Heart left ventricle (tissue), 16 donors: Measurements from ENCODE around the gene CHD5. TPM values are rescaled to one million over a fixed set of nuclear protein-coding genes. Genes with fewer than 3 reads are reported as not detected.

ENCODE experiments used
- ATAC-seq, 4 donors: fragments of 200-7000 bp; cut with Tn5 transposase; one replicate each; pipeline ENCODE4 v1.9.1; 2020 to 2022; ENCODE audit warnings: moderate library complexity in 4 of 4, mild to moderate bottlenecking in 3 of 4, moderate number of reproducible peaks in 1 of 4
- DNase-seq, 5 donors: peaks; one replicate each; pipeline ENCODE4 v3.0.0-alpha.2; 2020
- H3K27ac ChIP-seq, 12 donors: fragments of 200-600 bp; sonication (generic) in 4 of 12; one replicate each; pipeline versions ENCODE4 v1.5.0 to v1.8.0; 2016 to 2022; ENCODE audit warnings: mild to moderate bottlenecking in 2 of 12
- H3K27me3 ChIP-seq, 9 donors: fragments of 200-600 bp; sonication (generic) in 2 of 9; one replicate each; pipeline versions ENCODE4 v1.5.1 to v1.8.0; 2016 to 2022; ENCODE audit warnings: mild to moderate bottlenecking in 3 of 9
- H3K36me3 ChIP-seq, 9 donors: fragments of 200-600 bp; sonication (generic) in 2 of 9; one replicate each; pipeline versions ENCODE4 v1.5.0 to v1.8.0; 2018 to 2022; ENCODE audit warnings: mild to moderate bottlenecking in 2 of 9
- H3K4me1 ChIP-seq, 12 donors: fragments of 200-600 bp; sonication (generic) in 4 of 12; one replicate each; pipeline versions ENCODE4 v1.5.0 to v1.8.0; 2016 to 2022; ENCODE audit warnings: mild to moderate bottlenecking in 3 of 12
- H3K4me3 ChIP-seq, 12 donors: fragments of 200-600 bp; sonication (generic) in 4 of 12; one replicate each; pipeline versions ENCODE4 v1.5.0 to v1.8.0; 2017 to 2022; ENCODE audit warnings: mild to moderate bottlenecking in 9 of 12, moderate library complexity in 4 of 12
- H3K9me3 ChIP-seq, 12 donors: fragments of 200-600 bp; sonication (generic) in 4 of 12; one replicate each; pipeline versions ENCODE4 v1.5.0 to v1.8.0; 2016 to 2022; ENCODE audit warnings: mild to moderate bottlenecking in 1 of 12
- POLR2A ChIP-seq, 2 donors: fragments of 450-650 bp; IDR thresholded peaks; one replicate each; pipeline ENCODE4 v1.6.1; 2017; ENCODE audit warnings: antibody characterized with exemption in 2 of 2, mild to moderate bottlenecking in 2 of 2, moderate library complexity in 2 of 2
- WGBS, 4 donors: extraction: QIAGEN DNeasy Blood & Tissue Kit in 2 of 4; methylation state at CpG; one replicate each; pipeline versions ENCODE4 v1.1.5 to v1.1.7; 2013 to 2018; 5-methylcytosine and 5-hydroxymethylcytosine counted together
- intact Hi-C, 10 donors: fragments of 100-400 bp; cut with DNase I; formaldehyde crosslinking; loops; one replicate each; pipeline versions ENCODE4 v1.11.1 to v1.14.2; 2022
- polyA plus RNA-seq, 2 donors: library from polyadenylated mRNA; stranded (reverse); fragments of 200-250 nt; gene quantifications; one replicate each; pipeline ENCODE4 v1.2.3, GENCODE V29; 2013
- total RNA-seq, 9 donors: library from RNA; depleted of rRNA in 2 of 9; stranded (reverse); fragments of >200 nt in 2 of 9; fragmentation: NEBNext Ultra II Directional in 3 of 9; extraction: Animal tissue kit (Norgen Biotek cat#: 25700) in 3 of 9; gene quantifications; one replicate each; pipeline versions ENCODE4 v1.1.0 to v1.2.4, GENCODE V29; 2016 to 2023
- TF ChIP-seq, protein P1 (sequence below), 12 donors: fragments of 200-600 bp; sonication (generic) in 4 of 12; IDR thresholded peaks; one replicate each; pipeline versions ENCODE4 v1.5.0 to v1.8.0; 2018 to 2022; ENCODE audit warnings: antibody characterized with exemption in 12 of 12, mild to moderate bottlenecking in 5 of 12
- donor health status: ischemic (EF 13 %, LVEDD 7.1; RV severe dilation, severe dysfunction).
- donor health status: healthy with polysubstance abuse.
- donor health status: DM: no; HTN: yes; CAD: no.
- donor health status: DM: no; HTN: no; CAD: no.
- donor health status: ischemic (EF 25% LVEDD 6.9; RV normal size, moderate dysfunction).
- donor health status: ischemic (EF 25% LVEDD 5.7; RV mildly dilated, moderate dysfunction).
- donor health status: healthy.
- donor health status: DM: yes; HTN: yes; CAD: no.
- donor health status: ischemic (EF 35%, LVEDD 5.7; RV mildly dilated, moderate dysfunction).
- donor health status: nonischemic (EF 11% LVEDD 7.7; RV severe dilation, severe dysfunction).
- donor health status: DM: yes; HTN: yes; CAD: no.
- donor health status: PGD.
- donor health status: ischemic (EF 29% LVEDD 5.4; RV normal size, mild dysfunction).
- donor health status: nonischemic (EF 23%, LVEDD 6.1; RV moderate dilation, normal function).

Gene CHD5
- total and polyA plus RNA-seq, 11 donors = 0.07 to 1.3 (median 0.22) TPM; not detected in 2

DNA sequence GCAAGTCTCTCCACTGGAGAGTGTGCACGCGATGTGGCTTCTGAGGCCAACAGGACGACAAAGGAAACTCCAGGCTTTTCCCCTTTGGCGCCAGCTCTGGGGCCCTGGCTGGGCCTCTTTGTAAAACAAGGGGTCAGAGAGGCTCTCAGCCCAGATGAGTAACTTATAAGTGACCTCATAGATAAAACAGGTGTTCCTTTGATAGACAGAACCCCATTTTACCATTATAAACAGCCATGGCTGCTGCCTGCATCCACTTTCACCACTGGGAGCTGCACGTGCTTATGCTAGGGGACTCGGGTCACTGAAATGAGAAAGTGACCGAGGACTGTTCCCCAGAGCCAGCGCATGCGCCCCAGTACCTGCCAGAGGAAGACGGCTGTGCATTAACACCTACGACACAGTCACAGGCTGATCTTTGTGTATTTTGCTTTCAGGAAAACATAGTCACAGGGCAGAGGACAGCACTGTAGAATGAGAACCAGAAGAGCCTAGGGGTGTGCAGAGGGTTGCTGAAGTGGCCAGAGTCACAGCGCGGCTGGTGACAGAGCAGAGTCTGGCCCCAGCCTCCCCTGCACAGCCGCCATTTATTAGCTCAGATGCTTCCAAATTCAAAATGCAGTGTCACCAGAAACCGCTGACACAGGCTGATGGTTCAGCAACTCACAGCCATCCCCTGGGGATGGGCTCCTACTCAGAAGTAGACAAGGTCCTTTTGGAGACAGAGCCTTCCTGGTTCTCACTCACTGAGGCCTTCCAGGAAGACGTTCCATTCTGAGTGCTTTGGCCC lies 38.4 kb upstream of the CHD5 start:
- intact Hi-C loops = no loop called here
- peaks cover 0 to 80% (median 28%) of the 10 kb centered on the region in 9 donors for H3K36me3 ChIP-seq
- 76 to 82% (median 79%) methylated on average over 16 of the region's 16 CpGs for WGBS, 4 donors
- no peaks in the 10 kb centered on the region for H3K9me3 ChIP-seq
- H3K4me3 ChIP-seq = no peak overlapping the region
- TF ChIP-seq, protein P1, sequence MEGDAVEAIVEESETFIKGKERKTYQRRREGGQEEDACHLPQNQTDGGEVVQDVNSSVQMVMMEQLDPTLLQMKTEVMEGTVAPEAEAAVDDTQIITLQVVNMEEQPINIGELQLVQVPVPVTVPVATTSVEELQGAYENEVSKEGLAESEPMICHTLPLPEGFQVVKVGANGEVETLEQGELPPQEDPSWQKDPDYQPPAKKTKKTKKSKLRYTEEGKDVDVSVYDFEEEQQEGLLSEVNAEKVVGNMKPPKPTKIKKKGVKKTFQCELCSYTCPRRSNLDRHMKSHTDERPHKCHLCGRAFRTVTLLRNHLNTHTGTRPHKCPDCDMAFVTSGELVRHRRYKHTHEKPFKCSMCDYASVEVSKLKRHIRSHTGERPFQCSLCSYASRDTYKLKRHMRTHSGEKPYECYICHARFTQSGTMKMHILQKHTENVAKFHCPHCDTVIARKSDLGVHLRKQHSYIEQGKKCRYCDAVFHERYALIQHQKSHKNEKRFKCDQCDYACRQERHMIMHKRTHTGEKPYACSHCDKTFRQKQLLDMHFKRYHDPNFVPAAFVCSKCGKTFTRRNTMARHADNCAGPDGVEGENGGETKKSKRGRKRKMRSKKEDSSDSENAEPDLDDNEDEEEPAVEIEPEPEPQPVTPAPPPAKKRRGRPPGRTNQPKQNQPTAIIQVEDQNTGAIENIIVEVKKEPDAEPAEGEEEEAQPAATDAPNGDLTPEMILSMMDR (IDR thresholded peaks at IDR 0.05) = no peak
- TF ChIP-seq POLR2A (IDR thresholded peaks at IDR 0.05) = no peak
- H3K27me3 ChIP-seq = no peaks in the 10 kb centered on the region
- peaks cover 0 to 24% (median 19%) of the 10 kb centered on the region in 12 donors for H3K4me1 ChIP-seq
- no peak overlapping the region for H3K27ac ChIP-seq
- no peak for ATAC-seq
- DNase-seq = no peak

DNA sequence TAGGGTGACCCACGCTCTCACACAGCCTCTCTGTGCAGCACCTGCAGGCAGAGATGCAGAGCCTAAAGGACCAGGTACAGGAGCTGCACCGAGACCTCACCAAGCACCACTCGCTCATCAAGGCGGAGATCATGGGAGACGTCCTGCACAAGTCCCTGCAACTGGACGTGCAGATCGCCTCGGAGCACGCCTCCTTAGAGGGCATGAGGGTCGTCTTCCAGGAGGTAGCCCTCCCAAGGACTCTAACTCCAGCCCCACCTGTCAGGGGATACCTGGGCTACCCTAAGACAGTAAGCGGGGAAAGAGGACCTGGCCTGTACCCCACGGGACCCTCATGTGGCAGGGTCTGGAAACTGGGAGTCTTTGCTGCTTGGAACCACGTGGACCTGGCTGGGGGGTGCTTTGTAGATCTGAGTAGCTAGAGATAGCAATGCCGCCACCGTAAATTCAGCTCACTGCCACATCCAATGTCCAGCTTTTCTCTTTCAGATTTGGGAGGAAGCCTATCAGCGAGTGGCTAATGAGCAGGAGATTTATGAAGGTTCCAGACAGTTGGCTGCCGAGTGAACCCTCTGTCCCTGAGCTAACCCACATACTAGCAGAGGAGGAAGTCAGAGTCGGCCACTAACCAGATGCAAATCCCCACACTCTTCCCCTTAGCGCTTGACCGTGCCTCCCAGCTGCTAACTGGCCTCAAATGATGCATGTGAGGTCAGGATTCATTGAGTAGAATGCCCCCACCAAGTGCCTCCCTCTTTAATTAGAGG lies 32.3 kb upstream of the CHD5 start:
- H3K4me1 ChIP-seq = peaks cover 0 to 38% (median 22%) of the 10 kb centered on the region in 12 donors
- ATAC-seq = no peak
- H3K27ac ChIP-seq = no peak overlapping the region
- no peak overlapping the region for H3K4me3 ChIP-seq
- WGBS, 4 donors = 70 to 87% (median 75%) methylated on average over 18 to 20 of the region's 20 CpGs
- peaks cover 0 to 15% (median 0%) of the 10 kb centered on the region in 9 donors for H3K27me3 ChIP-seq
- H3K9me3 ChIP-seq = no peaks in the 10 kb centered on the region
- peak in 1 of 5 donors; percentile 17 for DNase-seq
- intact Hi-C loops = no loop called here
- peaks cover 0 to 71% (median 38%) of the 10 kb centered on the region in 9 donors for H3K36me3 ChIP-seq
- TF ChIP-seq, protein P1 (IDR thresholded peaks at IDR 0.05) = no peak
- no peak for TF ChIP-seq POLR2A (IDR thresholded peaks at IDR 0.05)

DNA sequence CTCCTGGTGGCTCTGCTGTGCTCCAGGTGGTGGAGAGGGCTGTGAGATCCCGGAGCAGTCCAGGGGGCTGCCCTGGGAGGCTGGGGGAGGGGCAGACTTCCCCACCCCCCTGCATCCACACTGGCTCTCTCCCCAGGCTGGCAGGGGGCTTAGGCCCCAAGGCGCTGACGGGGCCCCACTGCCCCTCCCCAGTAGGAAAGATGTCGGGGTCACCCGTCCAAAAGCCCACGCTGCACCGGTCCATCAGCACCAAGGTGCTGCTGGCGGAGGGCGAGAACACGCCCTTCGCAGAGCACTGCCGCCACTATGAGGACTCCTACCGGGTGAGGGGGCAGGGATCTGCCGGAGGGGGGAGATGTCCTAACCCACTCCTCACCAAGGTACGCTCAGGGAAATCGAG lies 31.6 kb upstream of the CHD5 start:
- Histone ChIP-seq H3K27ac (no peak overlapping the region), H3K36me3 (peaks cover 0 to 64% (median 38%) of the 10 kb centered on the region in 9 donors), H3K9me3 (no peaks in the 10 kb centered on the region), H3K4me3 (no peak overlapping the region), H3K27me3 (peaks cover 0 to 20% (median 0%) of the 10 kb centered on the region in 9 donors), H3K4me1 (peaks cover 0 to 42% (median 25%) of the 10 kb centered on the region in 12 donors)
- DNase-seq = peak in 1 of 5 donors; percentile 6
- intact Hi-C loops = no loop called here
- TF ChIP-seq, protein P1 (IDR thresholded peaks at IDR 0.05) = no peak
- no peak for TF ChIP-seq POLR2A (IDR thresholded peaks at IDR 0.05)
- WGBS, 4 donors = 85 to 96% (median 89%) methylated on average over 10 to 16 of the region's 16 CpGs
- ATAC-seq = no peak
